OCI-LY3 (cell line): ENCODE results near the gene YPEL1.

Experiments used
- CTCF ChIP-seq: fragments of 200-600, 300-600 bp; sonication (generic); IDR thresholded peaks from 2 replicates; pipeline ENCODE4 v1.5.1; 2014; ENCODE audit warnings: antibody characterized with exemption, low read length, low read depth
- EZH2phosphoT487 ChIP-seq: fragments of 200-600 bp; shearing (Covaris generic); IDR thresholded peaks from 2 replicates; pipeline ENCODE4 v1.6.1; 2018; ENCODE audit warnings: antibody characterized with exemption, mixed run types, low read depth

- no peak for TF ChIP-seq CTCF
- no peak for TF ChIP-seq EZH2phosphoT487
Observed at GRCh38 chr22:21650280-21650679, 85.3 kb downstream of the YPEL1 start.
